ENCODE measurements around the gene IMMP2L. TPM values are rescaled to one million over a fixed set of nuclear protein-coding genes. Genes with fewer than 3 reads are reported as not detected.
A peak's percentile ranks its signal among the peaks of the same experiment; 100 is the strongest.
"Not testable (repeated sequence)": the region's sequence is repeated elsewhere in the genome, so short reads cannot be mapped to it uniquely, and the experiment has no call there.

The IMMP2L gene
- total and polyA plus RNA-seq, 4 experiments from 2014 or later = 23.5 to 32.2 (median 29.5) TPM

- Mint-ChIP-seq H3K4me1 (no peaks in the 10 kb centered on the region), H3K27me3 (no peaks in the 10 kb centered on the region), H3K36me3 (peaks cover 3 to 12% of the 10 kb centered on the region in 2 donors), H3K9me3 (peaks cover 0 to 20% (median 18%) of the 10 kb centered on the region in 8 donors), H3K27ac (no peak overlapping the region), H3K4me3 (no peak overlapping the region)
- H3K4me3 ChIP-seq (ENCODE audit: low read length in 2 of 2) = no peak overlapping the region
- no peak for DNase-seq
- no peaks in the 10 kb centered on the region for H3K9me3 ChIP-seq (ENCODE audit: control insufficient read depth in 1 of 2, low read length in 2 of 2)
- H3K27me3 ChIP-seq (ENCODE audit: insufficient read depth, low read length) = no peaks in the 10 kb centered on the region
- no peaks in the 10 kb centered on the region for H3K36me3 ChIP-seq (ENCODE audit: insufficient read depth, low read length)
- CTCF ChIA-PET (ENCODE audit: partially characterized antibody) = no interaction called here
- no peaks in the 10 kb centered on the region for H3K4me1 ChIP-seq (ENCODE audit: insufficient read depth, low read length)
- intact Hi-C loops (cut with micrococcal nuclease) = no loop called here
- no peak overlapping the region for H3K27ac ChIP-seq (ENCODE audit: low read depth, low read length)
- POLR2A ChIA-PET (ENCODE audit: partially characterized antibody) = no interaction called here
Observed at GRCh38 chr7:110677405-110677804, 884.9 kb downstream of the IMMP2L start.

DNA sequence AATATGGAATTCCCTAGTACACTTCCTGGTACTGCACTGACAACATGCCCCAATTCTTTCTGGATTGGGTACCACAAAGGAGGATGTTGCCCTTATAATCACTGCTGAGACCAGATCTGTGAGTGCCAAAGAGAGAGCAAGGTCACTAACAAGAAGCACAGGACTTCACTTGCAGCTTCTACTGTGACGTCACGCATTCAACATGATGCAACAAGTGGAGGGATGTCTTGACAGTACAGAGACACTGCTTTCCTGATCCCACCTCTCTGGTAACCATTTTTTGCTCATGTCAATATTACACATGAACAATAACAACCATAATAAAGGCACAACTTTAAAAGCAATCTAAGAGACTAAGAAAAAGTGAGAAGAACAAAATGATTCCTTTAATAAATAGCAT, 885.5 kb downstream of the IMMP2L start:
- Histone ChIP-seq H3K9me3 (ENCODE audit: control insufficient read depth in 1 of 2, low read length in 2 of 2) (no peaks in the 10 kb centered on the region), H3K4me1 (ENCODE audit: insufficient read depth, low read length) (no peaks in the 10 kb centered on the region), H3K27me3 (ENCODE audit: insufficient read depth, low read length) (no peaks in the 10 kb centered on the region), H3K4me3 (ENCODE audit: low read length in 2 of 2) (no peak overlapping the region), H3K27ac (ENCODE audit: low read depth, low read length) (no peak overlapping the region), H3K36me3 (ENCODE audit: insufficient read depth, low read length) (no peaks in the 10 kb centered on the region)
- Mint-ChIP-seq H3K4me1 (no peaks in the 10 kb centered on the region), H3K9me3 (peaks cover 0 to 26% (median 19%) of the 10 kb centered on the region in 8 donors), H3K27me3 (no peaks in the 10 kb centered on the region), H3K27ac (no peak overlapping the region), H3K4me3 (no peak overlapping the region), H3K36me3 (peaks cover 3 to 19% of the 10 kb centered on the region in 2 donors)
- ChIA-PET CTCF (ENCODE audit: partially characterized antibody) (no interaction called here), POLR2A (ENCODE audit: partially characterized antibody) (no interaction called here)
- no peak for DNase-seq
- intact Hi-C loops (cut with micrococcal nuclease) = no loop called here

DNA sequence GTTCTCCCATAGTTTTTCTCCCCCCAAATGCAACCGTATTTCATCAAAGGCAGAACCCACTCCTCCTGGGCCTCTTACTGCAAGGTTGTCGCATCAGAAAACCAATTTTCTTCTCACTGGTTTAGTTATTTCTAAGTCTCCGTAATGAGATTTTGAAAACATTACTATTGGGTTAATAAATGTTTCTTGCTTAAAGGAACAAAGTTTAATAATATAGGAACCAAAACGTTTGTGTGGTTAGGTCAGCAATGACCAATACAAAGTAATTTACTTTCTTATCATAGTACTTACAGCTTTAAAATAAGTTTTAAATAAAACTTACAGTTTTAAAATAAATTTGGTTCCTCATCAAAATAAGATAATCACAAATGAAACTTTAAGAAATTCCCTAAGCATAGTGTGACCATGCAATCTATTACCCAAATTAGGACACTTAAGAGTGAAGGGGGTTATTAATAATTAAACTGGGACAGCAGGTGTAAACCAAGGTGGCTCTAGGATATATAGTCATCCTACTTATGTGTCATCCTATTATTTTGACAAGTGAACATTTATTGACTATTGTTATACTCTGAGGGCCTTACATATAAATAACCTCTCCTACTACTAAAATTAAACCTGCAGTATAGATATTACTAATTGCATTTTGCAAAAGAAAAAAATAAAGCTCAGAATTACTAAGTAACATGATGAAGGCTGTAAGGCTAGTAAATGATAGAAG, 886.7 kb downstream of the IMMP2L start:
- Histone ChIP-seq H3K4me3 (ENCODE audit: low read length in 2 of 2) (no peak overlapping the region), H3K27me3 (ENCODE audit: insufficient read depth, low read length) (no peaks in the 10 kb centered on the region), H3K4me1 (ENCODE audit: insufficient read depth, low read length) (no peaks in the 10 kb centered on the region), H3K9me3 (ENCODE audit: control insufficient read depth in 1 of 2, low read length in 2 of 2) (no peaks in the 10 kb centered on the region), H3K36me3 (ENCODE audit: insufficient read depth, low read length) (no peaks in the 10 kb centered on the region), H3K27ac (ENCODE audit: low read depth, low read length) (no peak overlapping the region)
- POLR2A ChIA-PET (ENCODE audit: partially characterized antibody) = no interaction called here
- Mint-ChIP-seq H3K27me3 (no peaks in the 10 kb centered on the region), H3K27ac (no peak overlapping the region), H3K4me3 (no peak overlapping the region), H3K4me1 (no peaks in the 10 kb centered on the region), H3K9me3 (peaks cover 0 to 35% (median 22%) of the 10 kb centered on the region in 8 donors), H3K36me3 (peaks cover 6 to 19% of the 10 kb centered on the region in 2 donors)
- CTCF ChIA-PET (ENCODE audit: partially characterized antibody) = no interaction called here
- DNase-seq = no peak
- intact Hi-C loops (cut with micrococcal nuclease) = no loop called here

GRCh38 chr7:110673148-110673547, 889.1 kb downstream of the IMMP2L start:
- H3K9me3 Mint-ChIP-seq = peaks cover under 1 to 43% (median 24%) of the 10 kb centered on the region in 8 donors
- Histone ChIP-seq H3K9me3 (ENCODE audit: control insufficient read depth in 1 of 2, low read length in 2 of 2) (no peaks in the 10 kb centered on the region), H3K27me3 (ENCODE audit: insufficient read depth, low read length) (no peaks in the 10 kb centered on the region), H3K4me1 (ENCODE audit: insufficient read depth, low read length) (no peaks in the 10 kb centered on the region), H3K27ac (ENCODE audit: low read depth, low read length) (no peak overlapping the region), H3K36me3 (ENCODE audit: insufficient read depth, low read length) (no peaks in the 10 kb centered on the region), H3K4me3 (ENCODE audit: low read length in 2 of 2) (no peak overlapping the region)
- CTCF ChIA-PET (ENCODE audit: partially characterized antibody) = no interaction called here
- no peaks in the 10 kb centered on the region for H3K27me3 Mint-ChIP-seq
- intact Hi-C loops (cut with micrococcal nuclease) = no loop called here
- no peaks in the 10 kb centered on the region for H3K4me1 Mint-ChIP-seq
- H3K4me3 Mint-ChIP-seq = no peak overlapping the region
- H3K36me3 Mint-ChIP-seq = peaks cover 8 to 23% of the 10 kb centered on the region in 2 donors
- POLR2A ChIA-PET (ENCODE audit: partially characterized antibody) = interaction anchor here (0.9 kb wide), 1 partner anchor 9 kb away, joined by 3 read pairs; no protein-coding TSS in a partner anchor
- DNase-seq = no peak
- H3K27ac Mint-ChIP-seq = no peak overlapping the region

- CTCF ChIA-PET (ENCODE audit: partially characterized antibody) = no interaction called here
- H3K4me1 ChIP-seq (ENCODE audit: insufficient read depth, low read length) = no peaks in the 10 kb centered on the region
- no peaks in the 10 kb centered on the region for H3K9me3 ChIP-seq (ENCODE audit: control insufficient read depth in 1 of 2, low read length in 2 of 2)
- POLR2A ChIA-PET (ENCODE audit: partially characterized antibody) = no interaction called here
- intact Hi-C loops (cut with micrococcal nuclease) = no loop called here
- Mint-ChIP-seq H3K36me3 (peaks cover 11 to 22% of the 10 kb centered on the region in 2 donors), H3K27me3 (no peaks in the 10 kb centered on the region), H3K4me3 (no peak overlapping the region), H3K27ac (no peak overlapping the region), H3K4me1 (no peaks in the 10 kb centered on the region), H3K9me3 (peaks cover 5 to 65% (median 22%) of the 10 kb centered on the region in 8 donors)
- DNase-seq = no peak
- H3K36me3 ChIP-seq (ENCODE audit: insufficient read depth, low read length) = no peaks in the 10 kb centered on the region
- H3K27ac ChIP-seq (ENCODE audit: low read depth, low read length) = no peak overlapping the region
- H3K27me3 ChIP-seq (ENCODE audit: insufficient read depth, low read length) = no peaks in the 10 kb centered on the region
- no peak overlapping the region for H3K4me3 ChIP-seq (ENCODE audit: low read length in 2 of 2)
Observed at GRCh38 chr7:110669410-110669809, 892.9 kb downstream of the IMMP2L start.

DNA sequence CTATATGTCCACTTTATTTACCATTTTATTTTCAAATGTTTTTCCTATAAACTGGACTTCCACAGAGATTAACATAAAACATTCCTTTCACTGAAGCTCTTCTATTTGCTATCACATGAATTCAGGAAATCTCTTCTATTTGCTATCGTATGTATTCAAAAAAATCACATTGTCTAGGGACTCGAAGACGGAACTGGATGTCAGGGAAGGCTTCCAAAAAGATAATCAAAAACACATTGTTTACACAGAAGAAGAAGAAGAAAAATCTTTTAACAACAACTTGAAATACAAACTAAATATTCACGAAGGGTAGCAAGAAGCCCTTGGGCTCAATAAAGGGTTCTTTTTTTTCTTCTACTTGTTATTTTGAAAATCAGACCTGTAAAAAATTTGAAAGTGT, 897.5 kb downstream of the IMMP2L start:
- Mint-ChIP-seq H3K27ac (no peak overlapping the region), H3K27me3 (peaks cover 0 to 1% of the 10 kb centered on the region in 2 donors), H3K9me3 (peaks cover 8 to 70% (median 30%) of the 10 kb centered on the region in 8 donors), H3K4me3 (peak overlapping the region in 1 of 8 donors; percentile 31), H3K36me3 (peaks cover 3 to 19% of the 10 kb centered on the region in 2 donors), H3K4me1 (no peaks in the 10 kb centered on the region)
- Histone ChIP-seq H3K36me3 (ENCODE audit: insufficient read depth, low read length) (no peaks in the 10 kb centered on the region), H3K9me3 (ENCODE audit: control insufficient read depth in 1 of 2, low read length in 2 of 2) (no peaks in the 10 kb centered on the region), H3K27me3 (ENCODE audit: insufficient read depth, low read length) (no peaks in the 10 kb centered on the region), H3K4me3 (ENCODE audit: low read length in 2 of 2) (no peak overlapping the region), H3K27ac (ENCODE audit: low read depth, low read length) (no peak overlapping the region), H3K4me1 (ENCODE audit: insufficient read depth, low read length) (no peaks in the 10 kb centered on the region)
- DNase-seq = no peak
- CTCF ChIA-PET (ENCODE audit: partially characterized antibody) = interaction anchor here (1.2 kb wide), 1 partner anchor 31 kb away, joined by 3 read pairs; no protein-coding TSS in a partner anchor
- intact Hi-C loops (cut with micrococcal nuclease) = no loop called here
- POLR2A ChIA-PET (ENCODE audit: partially characterized antibody) = no interaction called here

GRCh38 chr7:110660637-110661036, 901.7 kb downstream of the IMMP2L start:
- H3K4me3 Mint-ChIP-seq = not testable (repeated sequence)

More at GRCh38 chr7:110660637-110661036, 901.7 kb downstream of the IMMP2L start:
- POLR2A ChIA-PET (ENCODE audit: partially characterized antibody); H3K4me1 Mint-ChIP-seq; H3K4me1 ChIP-seq (ENCODE audit: insufficient read depth, low read length); H3K27ac ChIP-seq (ENCODE audit: low read depth, low read length); H3K36me3 ChIP-seq (ENCODE audit: insufficient read depth, low read length); intact Hi-C loops (cut with micrococcal nuclease); H3K9me3 ChIP-seq (ENCODE audit: control insufficient read depth in 1 of 2, low read length in 2 of 2); CTCF ChIA-PET (ENCODE audit: partially characterized antibody); H3K27me3 ChIP-seq (ENCODE audit: insufficient read depth, low read length); H3K27ac Mint-ChIP-seq; DNase-seq; H3K4me3 ChIP-seq (ENCODE audit: low read length in 2 of 2); H3K27me3 Mint-ChIP-seq: not testable (repeated sequence)
- Mint-ChIP-seq H3K9me3 (peaks cover 6 to 87% (median 60%) of the 10 kb centered on the region in 8 donors), H3K36me3 (peaks cover 3 to 15% of the 10 kb centered on the region in 2 donors)
